ENCODE data around the gene ZFYVE28.
"Not testable (repeated sequence)": the region's sequence is repeated elsewhere in the genome, so short reads cannot be mapped to it uniquely, and the experiment has no call there.

Gene ZFYVE28

GRCh38 chr4:2248821-2249261 lies 169.6 kb downstream of the ZFYVE28 start:
- no peak for DNase-seq (ENCODE audit: low read depth in 2 of 2)

GRCh38 chr4:2248044-2248780 lies 170.2 kb downstream of the ZFYVE28 start:
- no peak for DNase-seq (ENCODE audit: low read depth in 2 of 2)

GRCh38 chr4:2247128-2248043 lies 171.1 kb downstream of the ZFYVE28 start:
- no peak for DNase-seq (ENCODE audit: low read depth in 2 of 2)

- DNase-seq (ENCODE audit: low read depth in 2 of 2) = no peak
Measured at GRCh38 chr4:2246384-2247127, 171.9 kb downstream of the ZFYVE28 start.

- DNase-seq (ENCODE audit: low read depth in 2 of 2) = no peak
Measured at GRCh38 chr4:2245787-2246275, 172.6 kb downstream of the ZFYVE28 start.

GRCh38 chr4:2245057-2245786 lies 173.2 kb downstream of the ZFYVE28 start:
- DNase-seq (ENCODE audit: low read depth in 2 of 2) = no peak

DNA sequence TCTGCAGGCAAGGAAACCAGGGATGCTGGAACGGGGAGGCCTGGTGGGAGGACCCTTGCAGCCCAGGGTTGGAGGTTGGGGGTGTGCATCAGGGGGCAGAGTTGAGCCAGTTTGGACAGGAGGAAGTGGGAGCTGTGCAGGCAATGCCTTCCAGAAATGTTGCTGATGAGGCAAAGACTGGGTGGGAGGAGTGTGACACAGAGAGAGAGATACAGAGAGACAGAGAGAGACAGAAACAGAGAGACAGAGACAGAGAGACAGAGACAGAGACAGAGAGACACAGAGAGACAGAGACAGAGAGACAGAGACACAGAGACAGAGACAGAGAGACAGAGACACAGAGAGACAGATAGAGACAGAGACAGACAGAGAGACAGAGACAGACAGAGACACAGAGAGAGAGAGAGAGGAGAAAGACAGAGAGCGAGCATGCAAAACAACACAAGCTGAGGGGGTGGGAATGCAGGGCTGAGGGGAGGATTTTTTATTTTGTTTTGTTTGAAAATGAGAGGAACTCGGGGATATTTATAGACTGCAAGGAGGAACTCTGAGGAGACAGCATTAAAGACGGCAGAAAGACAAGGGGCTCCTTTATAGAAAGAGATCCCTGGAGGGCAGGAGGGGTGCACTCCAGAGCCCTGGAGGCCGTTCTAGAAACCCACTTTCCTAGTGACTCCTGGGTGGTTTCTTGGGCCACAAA lies 174.6 kb downstream of the ZFYVE28 start:
- peak in 1 of 2 experiments; percentile 12 for DNase-seq (ENCODE audit: low read depth in 2 of 2)

DNA sequence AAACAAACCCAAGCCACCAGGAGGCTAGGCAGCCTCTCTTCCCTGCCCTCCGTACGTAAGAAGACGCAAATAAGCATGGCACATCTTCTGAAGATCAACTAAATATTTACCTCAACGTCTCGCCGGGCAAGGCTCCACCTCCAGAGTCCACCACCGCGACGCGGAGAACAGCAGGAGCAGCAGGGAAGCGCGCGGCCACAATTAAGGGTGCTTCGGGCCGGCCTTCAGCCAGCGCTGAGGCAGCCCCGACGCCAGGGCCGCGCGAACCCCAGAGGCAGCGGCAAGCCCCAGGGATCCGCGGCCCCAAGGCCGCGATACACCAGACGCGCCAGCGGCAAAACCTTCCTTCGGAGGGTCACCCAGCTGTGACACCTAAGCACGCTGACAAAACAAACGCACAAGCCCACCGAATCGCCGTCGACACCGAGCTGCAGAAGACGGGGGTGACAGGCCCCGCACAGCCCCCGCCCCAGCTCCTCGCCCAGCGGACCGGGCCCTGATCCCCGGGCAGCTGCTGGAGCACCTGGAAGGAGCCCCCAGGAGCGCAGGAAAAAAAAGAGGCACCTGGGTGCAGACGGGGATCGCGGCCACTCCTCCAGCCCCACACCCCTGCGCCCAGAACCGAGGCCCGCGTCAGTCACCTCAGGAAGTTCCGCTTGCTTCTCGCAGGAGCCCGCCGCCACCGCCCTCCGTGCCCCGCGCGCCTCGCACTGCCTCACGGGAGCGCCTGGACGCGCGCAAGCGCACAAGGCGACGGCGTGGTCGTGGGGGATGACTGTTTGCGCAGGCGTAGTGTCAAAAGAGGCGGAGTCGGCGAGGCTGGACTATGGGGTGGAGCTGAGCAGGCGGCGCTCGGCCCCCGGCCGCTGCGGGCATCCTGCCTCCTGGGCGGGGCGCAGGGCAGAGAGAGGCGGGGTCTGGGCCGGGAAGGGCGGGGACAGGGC lies 176.8 kb downstream of the ZFYVE28 start, which contains the start of the genes HAUS3 and POLN:
Gene HAUS3, minus strand, starts transcription at position 712 of the 944 bp plus-strand sequence. CDS start 1,175 bp downstream, outside the sequence.
Gene POLN, minus strand, starts transcription at position 712 of the 944 bp plus-strand sequence. CDS start 12,890 bp downstream, outside the sequence.
- peak; percentile 92 to 94 for DNase-seq (ENCODE audit: low read depth in 2 of 2)

- DNase-seq (ENCODE audit: low read depth in 2 of 2) = no peak
Measured at GRCh38 chr4:2241003-2241402, 177.4 kb downstream of the ZFYVE28 start.

DNA sequence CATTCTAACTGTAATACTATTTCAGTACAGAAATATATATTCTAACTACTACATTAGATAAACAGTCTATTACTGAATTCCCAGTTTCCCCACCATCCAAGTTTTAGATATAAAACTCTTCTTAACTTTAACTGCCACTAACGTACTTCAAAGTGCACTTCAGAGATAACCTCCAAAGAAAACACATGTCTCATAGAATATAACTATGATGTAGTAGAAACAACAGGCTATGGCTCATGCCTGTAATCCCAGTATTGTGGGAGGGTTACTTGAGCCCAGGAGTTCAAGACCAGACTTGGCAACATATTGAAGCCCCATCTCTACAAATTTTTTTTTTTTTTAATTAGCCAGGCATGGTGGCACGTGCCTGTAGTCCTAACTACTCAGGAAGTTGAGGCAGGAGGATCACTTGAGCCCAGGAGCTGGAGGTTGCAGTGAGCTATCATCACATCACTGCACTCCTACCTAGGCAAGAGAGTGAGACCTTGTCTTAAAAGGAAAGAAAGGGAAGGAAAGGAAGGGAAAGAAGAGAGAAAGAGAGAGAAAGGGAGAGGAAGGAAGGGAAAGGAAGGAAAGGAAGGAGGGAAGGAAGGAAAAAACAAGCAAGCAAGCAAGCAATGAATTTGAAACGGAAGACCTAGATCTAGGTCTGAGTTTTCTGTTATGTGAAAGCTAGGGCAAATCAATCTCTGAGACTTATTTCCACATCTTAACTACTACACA lies 181.3 kb downstream of the ZFYVE28 start:
- no peak for DNase-seq (ENCODE audit: low read depth in 2 of 2)

GRCh38 chr4:2231082-2231481 lies 187.4 kb downstream of the ZFYVE28 start:
- DNase-seq (ENCODE audit: low read depth in 2 of 2) = no peak

DNA sequence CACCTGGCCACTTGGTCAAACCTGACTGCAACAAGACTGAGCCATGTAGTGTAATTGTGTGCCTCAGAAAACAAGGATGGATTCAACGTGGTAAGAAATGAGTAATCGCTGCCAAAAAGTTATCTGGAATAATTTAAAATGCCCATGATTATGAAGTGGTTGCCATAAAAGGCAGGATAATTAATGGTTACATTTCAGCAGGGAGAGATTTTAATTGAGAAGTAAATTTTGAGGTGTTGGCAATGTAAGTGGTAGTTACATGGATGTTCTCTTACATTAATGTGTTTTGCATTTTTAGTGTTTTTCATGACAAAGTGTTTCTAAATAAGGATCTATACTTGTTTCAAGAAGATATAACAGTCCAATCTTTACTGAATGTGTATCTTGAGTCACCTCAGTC lies 192.2 kb downstream of the ZFYVE28 start:
- no peak for DNase-seq (ENCODE audit: low read depth in 2 of 2)

- DNase-seq (ENCODE audit: low read depth in 2 of 2) = no peak
Measured at GRCh38 chr4:2222838-2223237, 195.6 kb downstream of the ZFYVE28 start.

DNA sequence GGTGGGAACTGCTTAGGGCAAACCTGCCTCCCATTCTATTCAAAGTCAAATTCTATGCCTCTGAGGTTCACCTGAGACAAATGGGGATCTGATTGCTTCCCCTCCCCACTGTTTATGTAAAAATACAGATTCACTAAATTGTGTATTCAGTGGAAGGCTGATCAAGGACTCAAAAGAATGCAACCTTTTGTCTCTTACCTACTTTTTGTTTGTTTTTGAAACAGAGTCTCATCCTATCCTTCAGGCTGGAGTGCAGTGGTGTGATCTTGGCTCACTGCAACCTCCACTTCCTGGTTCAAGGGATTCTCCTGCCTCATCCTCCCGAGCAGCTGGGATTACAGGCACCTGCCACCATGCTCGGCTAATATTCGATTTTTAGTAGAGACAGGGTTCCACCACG lies 197.1 kb downstream of the ZFYVE28 start:
- DNase-seq (ENCODE audit: low read depth in 2 of 2) = not testable (repeated sequence)

DNA sequence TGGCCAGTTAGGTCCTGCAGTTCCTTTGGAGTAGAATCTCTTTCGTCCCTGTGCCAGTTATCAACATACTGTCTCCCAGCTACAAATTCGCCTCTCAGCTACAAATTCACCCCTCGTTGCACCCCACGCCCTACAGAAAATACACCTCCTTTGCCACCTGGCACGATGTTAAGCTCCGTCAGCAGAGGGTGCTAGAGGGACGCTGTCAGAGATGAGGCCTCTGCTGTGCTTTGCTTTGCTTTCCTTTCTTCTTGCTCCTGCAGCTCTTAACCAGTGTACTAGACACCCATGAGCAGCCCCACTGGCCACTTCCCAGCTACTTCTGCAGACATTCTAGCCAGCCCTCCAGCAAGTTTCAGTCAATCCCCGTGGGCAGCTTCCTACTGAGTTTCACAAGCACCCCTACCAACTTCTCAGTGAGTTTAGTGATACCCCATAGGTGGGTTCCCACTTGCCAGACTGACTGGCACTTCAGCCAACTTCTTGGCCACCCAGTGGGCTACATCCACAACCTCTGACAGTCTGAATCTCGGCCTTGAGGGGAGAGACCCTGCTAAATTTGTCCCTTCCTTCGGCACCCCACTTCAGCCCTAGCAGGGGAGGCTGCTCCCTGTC lies 198.3 kb downstream of the ZFYVE28 start:
- DNase-seq (ENCODE audit: low read depth in 2 of 2) = peak; percentile 41 to 42
